Measurements from ENCODE around the gene CIDEC. TPM values are rescaled to one million over a fixed set of nuclear protein-coding genes. Genes with fewer than 3 reads are reported as not detected.

CIDEC gene
- polyA plus RNA-seq, 1 donor from 2014 or later, result not detected

DNA sequence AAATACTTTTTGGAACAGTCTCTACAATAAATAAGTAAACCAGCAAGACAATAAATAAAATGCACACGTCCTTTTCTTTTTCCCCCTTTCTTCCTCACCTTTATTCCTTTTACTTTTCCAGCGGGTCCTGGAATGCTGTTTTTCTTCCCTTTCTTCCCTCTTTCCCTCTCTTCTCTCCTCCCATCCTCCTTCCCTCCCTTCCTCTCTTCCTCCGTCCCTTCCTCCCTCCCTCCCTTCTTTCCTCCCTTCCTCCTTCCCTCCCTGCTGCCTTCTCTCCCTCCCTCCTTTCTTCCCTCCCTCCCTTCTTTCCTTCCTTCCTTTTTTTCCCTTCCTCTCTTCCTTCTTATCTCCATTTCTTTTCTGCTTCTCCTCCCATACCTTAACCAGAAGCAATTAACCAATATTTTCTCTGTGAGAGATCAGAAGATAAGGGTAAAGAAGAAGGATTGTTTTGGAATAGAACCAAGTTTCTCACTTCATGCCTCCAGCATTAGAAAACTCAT, 19.3 kb upstream of the CIDEC start (continued):
- no peak for TF ChIP-seq CTCF (IDR thresholded peaks at IDR 0.05; ENCODE audit: poor library complexity, severe bottlenecking)

DNA sequence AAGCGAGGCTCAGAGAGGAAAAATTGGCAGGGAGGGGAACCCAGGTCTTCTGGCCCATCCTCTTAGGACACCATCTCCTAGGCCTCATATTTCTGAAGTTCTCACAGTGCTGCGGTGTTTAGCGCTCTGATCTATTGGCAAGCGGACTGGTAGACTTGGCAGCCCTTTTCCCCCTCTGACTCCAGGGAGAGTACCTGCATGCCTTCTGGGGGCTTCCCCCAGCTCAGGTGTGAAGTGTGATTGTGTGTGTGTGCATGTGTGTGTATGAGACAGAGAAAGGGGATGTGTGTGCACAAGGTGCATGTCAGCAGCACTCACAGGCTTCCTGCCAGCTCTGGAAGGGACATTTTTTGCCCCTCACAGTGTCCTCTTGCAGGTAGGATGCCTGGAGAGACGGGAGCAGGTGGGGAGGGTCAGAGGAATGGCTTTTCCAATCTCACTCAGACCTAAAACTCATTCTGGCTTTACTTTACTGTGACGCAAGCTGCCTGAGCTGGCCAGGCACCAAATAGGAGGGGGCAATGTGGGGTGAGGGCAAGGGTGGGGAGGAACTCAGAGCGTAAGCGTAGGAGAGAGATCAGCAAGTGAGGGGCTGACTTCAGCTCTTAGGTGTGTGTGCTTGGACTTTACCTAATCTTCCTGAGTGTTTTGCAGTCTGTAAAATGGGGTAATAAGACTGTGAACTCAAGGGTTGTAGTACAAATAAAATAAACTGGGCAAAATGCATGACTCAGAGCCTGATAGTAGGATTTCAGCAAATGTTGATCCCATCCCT, 18.6 kb upstream of the CIDEC start:
- Histone ChIP-seq H3F3A (ENCODE audit: insufficient read depth, low read length, poor library complexity, severe bottlenecking) (no peaks in the 10 kb centered on the region), H3K4me3 (ENCODE audit: low read length) (no peak overlapping the region), H3K36me3 (ENCODE audit: insufficient read depth, low read length) (no peaks in the 10 kb centered on the region), H2AFZ (ENCODE audit: low read depth, low read length) (no peak overlapping the region), H3K79me2 (replicated peaks; ENCODE audit: insufficient read depth, low read length) (no peaks in the 10 kb centered on the region), H4K20me1 (ENCODE audit: insufficient read depth) (no peaks in the 10 kb centered on the region), H3K27me3 (ENCODE audit: insufficient read depth, low read depth, low read length) (no peaks in the 10 kb centered on the region), H3K9me2 (ENCODE audit: insufficient read depth, low read length) (no peaks in the 10 kb centered on the region), H3K9me3 (ENCODE audit: low read length) (no peaks in the 10 kb centered on the region), H3K4me2 (ENCODE audit: low read length) (no peak overlapping the region), H3K27ac (ENCODE audit: low read length) (no peak overlapping the region), H3K9ac (ENCODE audit: low read length) (no peak overlapping the region)
- TF ChIP-seq TAF1 (IDR thresholded peaks at IDR 0.05; ENCODE audit: low read depth) (no peak), EZH2 (IDR thresholded peaks at IDR 0.05; ENCODE audit: borderline replicate concordance, insufficient read depth, low read length, poor library complexity, severe bottlenecking) (no peak), RAD21 (conservative IDR thresholded peaks at IDR 0.05) (no peak), MXI1 (conservative IDR thresholded peaks at IDR 0.05; ENCODE audit: poor library complexity, severe bottlenecking) (no peak), REST (IDR thresholded peaks at IDR 0.05; ENCODE audit: borderline replicate concordance) (no peak), CTCF (IDR thresholded peaks at IDR 0.05; ENCODE audit: poor library complexity, severe bottlenecking) (no peak), SMC3 (conservative IDR thresholded peaks at IDR 0.05; ENCODE audit: poor library complexity) (no peak), POLR2AphosphoS5 (IDR thresholded peaks at IDR 0.05) (no peak), EP300 (conservative IDR thresholded peaks at IDR 0.05; ENCODE audit: poor library complexity, severe bottlenecking) (no peak)
